Measurements from ENCODE around the gene TOX4. TPM values are rescaled to one million over a fixed set of nuclear protein-coding genes. Genes with fewer than 3 reads are reported as not detected.
"Not testable (repeated sequence)": the region's sequence is repeated elsewhere in the genome, so short reads cannot be mapped to it uniquely, and the experiment has no call there.

The TOX4 gene
- 10 to 100 TPM; 79.5 to 85.6 TPM for total RNA-seq

GRCh38 chr14:21476925-21477681 is at the start of gene TOX4, which contains the start of gene RAB2B:
TSS of gene TOX4 (plus strand) at chr14:21477195. CDS start at chr14:21477279, 84 bp downstream.
TSS of gene RAB2B (minus strand) at chr14:21476959. CDS start at chr14:21476872, 87 bp downstream.
- peak; percentile 96 for DNase-seq
- CTCF ChIA-PET, result interaction anchor here (0.6 to 6.3 kb wide), 25 partner anchors 9 to 315 kb away, joined by 3 to 38 read pairs (median 4); partner anchors contain the start of genes CHD8, METTL3 and SALL2
- ATAC-seq, result peak; percentile 98
- intact Hi-C loops (cut with DNase I, micrococcal nuclease), result loop anchor here (1.0 to 5.0 kb wide), 12 partner anchors 21 to 1442 kb away; partner anchors contain the start of genes CHD8 (in 2 of the 2), HNRNPC (in 2 of the 2), METTL3 (in 2 of the 2) and SUPT16H (in 2 of the 2)
- POLR2A ChIA-PET, result interaction anchor here (0.6 to 2.5 kb wide), 9 partner anchors 15 to 348 kb away, joined by 3 to 15 read pairs (median 5); partner anchors contain the start of genes CHD8 and METTL3
- Mint-ChIP-seq H3K27ac (peak within 1 kb of the TSS; percentile 100), H3K4me1 (peaks cover 22% of the 10 kb centered on the region), H3K36me3 (ENCODE audit: low read depth) (peaks cover 19% of the 10 kb centered on the region), H3K27me3 (no peaks in the 10 kb centered on the region), H3K9me3 (ENCODE audit: low read depth) (no peaks in the 10 kb centered on the region), H3K4me3 (peak within 1 kb of the TSS; percentile 99)

GRCh38 chr14:21428930-21429329 is 48.1 kb upstream of the TOX4 start:
- ATAC-seq (no peak), DNase-seq (no peak)
- H3K9me3 Mint-ChIP-seq (ENCODE audit: low read depth), result no peaks in the 10 kb centered on the region
- CTCF ChIA-PET, result interaction anchor here (1.2 kb wide), 1 partner anchor 49 kb away, joined by 3 read pairs; no protein-coding TSS in a partner anchor
- no peaks in the 10 kb centered on the region for H3K27me3 Mint-ChIP-seq
- intact Hi-C loops (cut with DNase I, micrococcal nuclease), result no loop called here
- peaks cover 55% of the 10 kb centered on the region for H3K36me3 Mint-ChIP-seq (ENCODE audit: low read depth)
- POLR2A ChIA-PET, result no interaction called here
- no peak overlapping the region for H3K4me3 Mint-ChIP-seq
- peaks cover 14% of the 10 kb centered on the region for H3K4me1 Mint-ChIP-seq
- no peak overlapping the region for H3K27ac Mint-ChIP-seq

- H3K27me3 Mint-ChIP-seq, result no peaks in the 10 kb centered on the region
- H3K27ac Mint-ChIP-seq, result no peak overlapping the region
- DNase-seq, result no peak
- POLR2A ChIA-PET, result no interaction called here
- no peak overlapping the region for H3K4me3 Mint-ChIP-seq
- peaks cover 35% of the 10 kb centered on the region for H3K4me1 Mint-ChIP-seq
- no peak for ATAC-seq
- peaks cover 46% of the 10 kb centered on the region for H3K36me3 Mint-ChIP-seq (ENCODE audit: low read depth)
- intact Hi-C loops (cut with DNase I, micrococcal nuclease), result no loop called here
- no peaks in the 10 kb centered on the region for H3K9me3 Mint-ChIP-seq (ENCODE audit: low read depth)
- CTCF ChIA-PET, result interaction anchor here (1.1 to 1.9 kb wide), 2 partner anchors 13 to 68 kb away, joined by 4 to 5 read pairs; no protein-coding TSS in a partner anchor
These were observed 45.9 kb upstream of the TOX4 start for GRCh38 chr14:21431126-21431525.

GRCh38 chr14:21436567-21437062 is 40.4 kb upstream of the TOX4 start:
- H3K27me3 Mint-ChIP-seq, result no peaks in the 10 kb centered on the region
- no peaks in the 10 kb centered on the region for H3K9me3 Mint-ChIP-seq (ENCODE audit: low read depth)
- H3K4me3 Mint-ChIP-seq, result peak overlapping the region; percentile 95
- CTCF ChIA-PET, result interaction anchor here (0.6 to 2.9 kb wide), 12 partner anchors 10 to 483 kb away, joined by 3 to 40 read pairs (median 4); partner anchors contain the start of genes CHD8, RAB2B and TOX4
- peak; percentile 11 for ATAC-seq
- POLR2A ChIA-PET, result interaction anchor here (0.5 to 2.0 kb wide), 10 partner anchors 10 to 1056 kb away, joined by 3 to 33 read pairs (median 6); partner anchors contain the start of genes CHD8, RAB2B and TOX4
- intact Hi-C loops (cut with DNase I, micrococcal nuclease), result loop anchor here (1.0 kb wide), 8 partner anchors 20 to 167 kb away; partner anchors contain the start of genes CHD8 (in 2 of the 2), HNRNPC (in 1 of the 2), METTL3 (in 1 of the 2) and RAB2B (in 1 of the 2)
- peaks cover 17% of the 10 kb centered on the region for H3K36me3 Mint-ChIP-seq (ENCODE audit: low read depth)
- peak overlapping the region; percentile 87 for H3K27ac Mint-ChIP-seq
- DNase-seq, result no peak
- peaks cover 54% of the 10 kb centered on the region for H3K4me1 Mint-ChIP-seq

GRCh38 chr14:21437063-21437901 is 39.7 kb upstream of the TOX4 start:
- intact Hi-C loops (cut with DNase I, micrococcal nuclease), result loop anchor here (1.0 kb wide), 8 partner anchors 19 to 168 kb away; partner anchors contain the start of genes CHD8 (in 2 of the 2), HNRNPC (in 1 of the 2), METTL3 (in 1 of the 2) and RAB2B (in 1 of the 2)
- Mint-ChIP-seq H3K36me3 (ENCODE audit: low read depth) (peaks cover 16% of the 10 kb centered on the region), H3K4me3 (peak overlapping the region; percentile 95), H3K27ac (peak overlapping the region; percentile 87), H3K27me3 (no peaks in the 10 kb centered on the region), H3K9me3 (ENCODE audit: low read depth) (no peaks in the 10 kb centered on the region), H3K4me1 (peaks cover 57% of the 10 kb centered on the region)
- peak; percentile 99 for ATAC-seq
- CTCF ChIA-PET, result interaction anchor here (0.6 to 2.9 kb wide), 13 partner anchors 9 to 466 kb away, joined by 3 to 40 read pairs (median 4); partner anchors contain the start of genes CHD8, RAB2B and TOX4
- DNase-seq, result peak; percentile 99
- POLR2A ChIA-PET, result interaction anchor here (0.5 to 2.0 kb wide), 13 partner anchors 10 to 1147 kb away, joined by 3 to 33 read pairs (median 6); partner anchors contain the start of genes CHD8, METTL3, RAB2B and TOX4

- Mint-ChIP-seq H3K27me3 (no peaks in the 10 kb centered on the region), H3K4me3 (no peak overlapping the region), H3K27ac (no peak overlapping the region), H3K9me3 (ENCODE audit: low read depth) (no peaks in the 10 kb centered on the region), H3K4me1 (peaks cover 39% of the 10 kb centered on the region), H3K36me3 (ENCODE audit: low read depth) (peaks cover 10% of the 10 kb centered on the region)
- DNase-seq (no peak), ATAC-seq (no peak)
- POLR2A ChIA-PET, result no interaction called here
- CTCF ChIA-PET, result no interaction called here
- intact Hi-C loops (cut with DNase I, micrococcal nuclease), result no loop called here
These were observed 36.1 kb upstream of the TOX4 start for GRCh38 chr14:21440859-21441258.

GRCh38 chr14:21442657-21443056 is 34.3 kb upstream of the TOX4 start:
- ATAC-seq; DNase-seq; H3K4me3 Mint-ChIP-seq; H3K27me3 Mint-ChIP-seq; H3K27ac Mint-ChIP-seq; intact Hi-C loops (cut with DNase I, micrococcal nuclease); POLR2A ChIA-PET; H3K9me3 Mint-ChIP-seq (ENCODE audit: low read depth): not testable (repeated sequence)
- Mint-ChIP-seq H3K4me1 (peaks cover 44% of the 10 kb centered on the region), H3K36me3 (ENCODE audit: low read depth) (peaks cover 11% of the 10 kb centered on the region)
- CTCF ChIA-PET, result interaction anchor here (1.1 kb wide), 1 partner anchor 10 kb away, joined by 4 read pairs; no protein-coding TSS in a partner anchor

GRCh38 chr14:21449899-21450216 is 27.1 kb upstream of the TOX4 start:
- Mint-ChIP-seq H3K27ac (peak overlapping the region; percentile 77), H3K4me3 (peak overlapping the region; percentile 9), H3K27me3 (no peaks in the 10 kb centered on the region), H3K36me3 (ENCODE audit: low read depth) (peaks cover 29% of the 10 kb centered on the region), H3K4me1 (peaks cover 69% of the 10 kb centered on the region), H3K9me3 (ENCODE audit: low read depth) (no peaks in the 10 kb centered on the region)
- ATAC-seq (peak; percentile 51), DNase-seq (no peak)
- intact Hi-C loops (cut with DNase I, micrococcal nuclease), result loop anchor here (1.0 to 10.0 kb wide), 5 partner anchors 36 to 1855 kb away; partner anchors contain the start of genes BCL2L2 (in 1 of the 2), DAD1 (in 1 of the 2) and PPP1R3E (in 1 of the 2)
- POLR2A ChIA-PET, result interaction anchor here (1.2 to 2.3 kb wide), 5 partner anchors 12 to 235 kb away, joined by 4 to 19 read pairs (median 6); partner anchors contain the start of genes RAB2B and TOX4
- CTCF ChIA-PET, result interaction anchor here (0.6 to 3.5 kb wide), 6 partner anchors 13 to 68 kb away, joined by 3 to 18 read pairs (median 4); partner anchors contain the start of gene SUPT16H

GRCh38 chr14:21454843-21455544 is 22.0 kb upstream of the TOX4 start:
- no peak for ATAC-seq
- H3K36me3 Mint-ChIP-seq (ENCODE audit: low read depth), result peaks cover 32% of the 10 kb centered on the region
- peak overlapping the region; percentile 97 for H3K4me3 Mint-ChIP-seq
- ChIA-PET POLR2A (interaction anchor here (1.5 to 2.5 kb wide), 4 partner anchors 18 to 57 kb away, joined by 4 to 33 read pairs (median 6); partner anchors contain the start of genes METTL3, RAB2B and TOX4), CTCF (interaction anchor here (0.5 to 3.4 kb wide), 7 partner anchors 8 to 1399 kb away, joined by 3 to 40 read pairs (median 4); partner anchors contain the start of genes RAB2B, SUPT16H and TOX4)
- peak; percentile 35 for DNase-seq
- intact Hi-C loops (cut with DNase I, micrococcal nuclease), result loop anchor here in 1 of 2 experiments (5.0 to 10.0 kb wide), 3 partner anchors 353 to 1850 kb away; partner anchors contain the start of genes BCL2L2, DAD1, PPP1R3E and TMEM253
- peaks cover 40% of the 10 kb centered on the region for H3K4me1 Mint-ChIP-seq
- no peaks in the 10 kb centered on the region for H3K9me3 Mint-ChIP-seq (ENCODE audit: low read depth)
- H3K27ac Mint-ChIP-seq, result peak overlapping the region; percentile 91
- no peaks in the 10 kb centered on the region for H3K27me3 Mint-ChIP-seq

All from activated CD4-positive, alpha-beta T cell treated with anti-CD3 and anti-CD28 coated beads for 36 hours (primary cell).